Measurements from ENCODE around the gene SCGB3A2. TPM values are rescaled to one million over a fixed set of nuclear protein-coding genes. Genes with fewer than 3 reads are reported as not detected.

SCGB3A2 gene
- total and polyA plus RNA-seq, 12 donors = 0.69 to 0.79 (median 0.71) TPM; not detected in 9

DNA sequence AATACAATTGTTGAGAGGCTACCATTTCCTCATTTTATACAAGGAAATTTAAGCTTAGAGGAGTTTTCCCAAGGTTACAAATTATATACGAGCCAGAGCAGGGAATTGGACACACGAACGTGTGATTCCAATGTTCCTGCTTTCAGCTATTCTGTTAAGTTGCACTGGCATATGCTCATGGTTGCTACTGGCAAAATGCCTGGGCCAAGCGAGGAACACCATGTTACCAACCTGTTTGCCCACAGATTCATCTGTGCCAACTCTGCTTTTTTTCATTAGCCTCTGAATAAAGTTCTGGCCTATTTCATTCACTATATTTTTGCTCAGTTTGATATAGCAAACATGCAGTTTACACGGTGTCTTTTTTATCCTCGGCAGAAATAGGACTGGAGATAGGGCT, 32.9 kb downstream of the SCGB3A2 start:
- Histone ChIP-seq H3K4me1 (replicated peaks in 1 of 2) (no peaks in the 10 kb centered on the region), H3K27me3 (peaks cover 11% of the 10 kb centered on the region), H3K36me3 (replicated peaks in 1 of 2) (no peaks in the 10 kb centered on the region), H3K27ac (no peak overlapping the region), H3K9me3 (replicated peaks in 1 of 3) (no peaks in the 10 kb centered on the region), H3K4me3 (no peak overlapping the region)
- intact Hi-C loops (cut with DNase I) = no loop called here
- TF ChIP-seq POLR2A (IDR thresholded peaks at IDR 0.05) = no peak
- TF ChIP-seq, protein P1, sequence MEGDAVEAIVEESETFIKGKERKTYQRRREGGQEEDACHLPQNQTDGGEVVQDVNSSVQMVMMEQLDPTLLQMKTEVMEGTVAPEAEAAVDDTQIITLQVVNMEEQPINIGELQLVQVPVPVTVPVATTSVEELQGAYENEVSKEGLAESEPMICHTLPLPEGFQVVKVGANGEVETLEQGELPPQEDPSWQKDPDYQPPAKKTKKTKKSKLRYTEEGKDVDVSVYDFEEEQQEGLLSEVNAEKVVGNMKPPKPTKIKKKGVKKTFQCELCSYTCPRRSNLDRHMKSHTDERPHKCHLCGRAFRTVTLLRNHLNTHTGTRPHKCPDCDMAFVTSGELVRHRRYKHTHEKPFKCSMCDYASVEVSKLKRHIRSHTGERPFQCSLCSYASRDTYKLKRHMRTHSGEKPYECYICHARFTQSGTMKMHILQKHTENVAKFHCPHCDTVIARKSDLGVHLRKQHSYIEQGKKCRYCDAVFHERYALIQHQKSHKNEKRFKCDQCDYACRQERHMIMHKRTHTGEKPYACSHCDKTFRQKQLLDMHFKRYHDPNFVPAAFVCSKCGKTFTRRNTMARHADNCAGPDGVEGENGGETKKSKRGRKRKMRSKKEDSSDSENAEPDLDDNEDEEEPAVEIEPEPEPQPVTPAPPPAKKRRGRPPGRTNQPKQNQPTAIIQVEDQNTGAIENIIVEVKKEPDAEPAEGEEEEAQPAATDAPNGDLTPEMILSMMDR (IDR thresholded peaks at IDR 0.05) = no peak
- 67 to 83% (median 77%) methylated on average over 6 of the region's 6 CpGs for WGBS, 4 donors
- peak in 1 of 7 donors; percentile 65 for DNase-seq

DNA sequence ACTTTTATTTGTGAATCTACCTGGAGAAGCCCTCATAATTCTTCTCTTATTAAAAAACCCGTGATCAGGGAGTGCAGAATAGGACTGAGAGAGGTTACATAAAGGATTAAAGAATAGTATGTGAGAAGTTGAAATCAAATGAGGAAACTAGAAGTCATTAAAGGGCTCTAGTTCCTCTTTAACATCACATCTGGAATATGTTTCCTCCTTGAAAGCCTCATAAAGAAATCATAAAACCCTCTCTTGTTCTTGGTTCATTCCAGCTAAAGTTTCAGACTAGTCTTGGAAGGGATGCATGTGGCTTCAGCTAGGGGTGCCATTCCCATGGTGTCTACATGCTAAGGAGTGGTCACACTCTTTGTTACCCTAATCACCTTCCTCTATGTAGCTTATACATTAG, 33.5 kb downstream of the SCGB3A2 start:
- peaks cover 0 to 1% (median 0%) of the 10 kb centered on the region in 3 donors for H3K9me3 ChIP-seq (replicated peaks in 1 of 3)
- 45 to 55% (median 47%) methylated on average over 1 of the region's 1 CpG for WGBS, 4 donors
- H3K27me3 ChIP-seq = peaks cover 11% of the 10 kb centered on the region
- H3K27ac ChIP-seq = no peak overlapping the region
- no peaks in the 10 kb centered on the region for H3K36me3 ChIP-seq (replicated peaks in 1 of 2)
- no peak overlapping the region for H3K4me3 ChIP-seq
- H3K4me1 ChIP-seq (replicated peaks in 1 of 2) = no peaks in the 10 kb centered on the region
- no peak for TF ChIP-seq POLR2A (IDR thresholded peaks at IDR 0.05)
- TF ChIP-seq, protein P1 (IDR thresholded peaks at IDR 0.05) = no peak
- DNase-seq = no peak
- intact Hi-C loops (cut with DNase I) = no loop called here

DNA sequence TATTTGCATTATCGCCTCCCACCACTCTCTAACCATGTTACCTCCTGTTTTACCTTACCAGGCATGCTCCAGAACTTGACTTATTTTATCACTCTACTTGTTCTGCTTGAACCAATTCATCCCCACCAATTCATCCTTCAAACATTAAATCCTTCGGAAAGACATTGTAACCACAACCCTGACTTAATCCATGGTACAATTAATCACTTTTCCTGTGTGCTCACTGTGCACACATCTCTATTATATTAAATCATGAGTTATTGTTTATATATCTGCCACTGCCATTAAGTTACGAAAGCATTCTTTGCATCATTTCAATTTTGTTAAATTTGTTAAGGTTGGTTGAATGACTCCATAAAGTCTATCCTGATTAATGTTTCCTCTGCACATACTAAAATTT, 35.3 kb downstream of the SCGB3A2 start:
- no peak overlapping the region for H3K27ac ChIP-seq
- H3K4me3 ChIP-seq = no peak overlapping the region
- DNase-seq = no peak
- TF ChIP-seq, protein P1 (IDR thresholded peaks at IDR 0.05) = no peak
- TF ChIP-seq POLR2A (IDR thresholded peaks at IDR 0.05) = no peak
- peaks cover 11% of the 10 kb centered on the region for H3K27me3 ChIP-seq
- H3K4me1 ChIP-seq (replicated peaks in 1 of 2) = no peaks in the 10 kb centered on the region
- H3K9me3 ChIP-seq (replicated peaks in 1 of 3) = peaks cover 0 to 10% (median 0%) of the 10 kb centered on the region in 3 donors
- WGBS, 4 donors = 83 to 88% (median 84%) methylated on average over 3 of the region's 3 CpGs
- intact Hi-C loops (cut with DNase I) = no loop called here
- no peaks in the 10 kb centered on the region for H3K36me3 ChIP-seq (replicated peaks in 1 of 2)

DNA sequence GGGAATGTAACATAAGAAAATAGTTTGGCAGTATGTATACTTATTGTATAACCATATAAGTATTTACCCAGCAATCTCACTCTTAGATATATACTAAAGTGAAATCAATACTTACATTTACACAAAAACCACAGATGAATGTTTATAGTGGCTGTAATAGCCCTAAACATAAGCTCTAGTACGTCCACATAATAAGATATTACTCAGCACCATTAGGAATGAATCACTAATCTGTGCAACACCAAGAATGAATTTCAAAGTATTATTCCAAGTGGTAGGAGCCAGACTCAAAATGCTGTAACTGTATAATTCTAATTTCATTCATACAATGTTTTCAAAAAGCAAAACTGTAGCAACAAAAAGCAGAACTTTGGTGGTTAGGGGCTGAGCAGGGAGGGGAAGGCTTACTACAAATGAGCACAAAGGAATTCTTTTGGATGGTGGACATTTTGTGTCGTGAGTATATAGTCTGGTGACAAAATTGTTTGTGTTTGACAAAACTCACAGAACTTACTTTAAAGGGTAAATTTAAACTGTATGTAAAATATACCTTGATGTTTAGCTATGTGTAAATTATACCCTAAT, 39.7 kb downstream of the SCGB3A2 start:
- intact Hi-C loops (cut with DNase I) = no loop called here
- Histone ChIP-seq H3K4me1 (replicated peaks in 1 of 2) (no peaks in the 10 kb centered on the region), H3K9me3 (replicated peaks in 1 of 3) (peaks cover 0 to 10% (median 0%) of the 10 kb centered on the region in 3 donors), H3K27me3 (peaks cover 11% of the 10 kb centered on the region), H3K27ac (no peak overlapping the region), H3K4me3 (no peak overlapping the region), H3K36me3 (replicated peaks in 1 of 2) (no peaks in the 10 kb centered on the region)
- 30 to 59% (median 44%) methylated on average over 2 of the region's 2 CpGs for WGBS, 4 donors
- TF ChIP-seq, protein P1 (IDR thresholded peaks at IDR 0.05) = no peak
- no peak for TF ChIP-seq POLR2A (IDR thresholded peaks at IDR 0.05)
- no peak for DNase-seq

Data from adrenal gland (tissue), 12 donors.